OCI-LY1 (cell line): ENCODE measurements around the gene HNRNPA0.

Experiments used
- H2AFZ ChIP-seq: fragments of 200-600 bp; sonication (generic), shearing (Covaris generic); 2 replicates; pipeline ENCODE4 v1.6.0; 2014; ENCODE audit warnings: antibody characterized with exemption, mild to moderate bottlenecking, low read length
- H3F3A ChIP-seq: fragments of 200-600 bp; sonication (generic), shearing (Covaris generic); 2 replicates; pipeline ENCODE4 v1.6.0; 2014; ENCODE audit warnings: mild to moderate bottlenecking, antibody characterized with exemption, low read length, moderate library complexity; ENCODE audit not compliant: insufficient read depth
- H3K27ac ChIP-seq: fragments of 200-600 bp; sonication (generic); 2 replicates; pipeline ENCODE4 v1.5.1; 2014; ENCODE audit warnings: low read length, mixed run types, mild to moderate bottlenecking, low read depth; ENCODE audit not compliant: poor library complexity, severe bottlenecking
- H3K27me3 ChIP-seq: fragments of 200-600 bp; sonication (generic); 2 replicates; pipeline ENCODE4 v1.6.0; 2014; ENCODE audit warnings: antibody characterized with exemption, mild to moderate bottlenecking, low read length, moderate library complexity; ENCODE audit not compliant: insufficient read depth
- H3K36me3 ChIP-seq: fragments of 200-600 bp; sonication (generic); 2 replicates; pipeline ENCODE4 v1.6.1; 2014; ENCODE audit warnings: mild to moderate bottlenecking, antibody characterized with exemption, low read length, moderate library complexity, mixed read lengths; ENCODE audit not compliant: insufficient read depth
- H3K4me1 ChIP-seq: fragments of 200-600 bp; sonication (generic); 2 replicates; pipeline ENCODE4 v1.5.1; 2014; ENCODE audit warnings: mild to moderate bottlenecking, low read length, moderate library complexity; ENCODE audit not compliant: insufficient read depth, severe bottlenecking
- H3K4me2 ChIP-seq: fragments of 200-600 bp; sonication (generic), shearing (Covaris generic); 2 replicates; pipeline ENCODE4 v1.6.1; 2014; ENCODE audit warnings: low read length
- H3K4me3 ChIP-seq: fragments of 200-600 bp; sonication (generic); 2 replicates; pipeline ENCODE4 v1.5.1; 2014; ENCODE audit warnings: low read length, low read depth, mild to moderate bottlenecking, mixed read lengths; ENCODE audit not compliant: poor library complexity, severe bottlenecking
- H3K79me2 ChIP-seq: fragments of 200-600 bp; shearing (Covaris generic); 2 replicates; pipeline ENCODE4 v1.6.1; 2016; ENCODE audit warnings: mixed run types, low read length, mixed read lengths; ENCODE audit not compliant: insufficient read depth
- H3K9ac ChIP-seq: fragments of 200-600 bp; sonication (generic), shearing (Covaris generic); 2 replicates; pipeline ENCODE4 v1.6.1; 2014; ENCODE audit warnings: mild to moderate bottlenecking, low read length, mixed read lengths
- H3K9me2 ChIP-seq: fragments of 200-600 bp; sonication (generic), shearing (Covaris generic); 2 replicates; pipeline ENCODE4 v1.6.1; 2014; ENCODE audit warnings: low read depth, mild to moderate bottlenecking, low read length, mixed read lengths
- H3K9me3 ChIP-seq: fragments of 200-600 bp; shearing (Covaris generic); 2 replicates; pipeline ENCODE4 v1.6.1; 2014; ENCODE audit warnings: low read length, mixed read lengths
- H4K20me1 ChIP-seq: fragments of 200-600 bp; sonication (generic), shearing (Covaris generic); 2 replicates; pipeline ENCODE4 v1.6.0; 2016; ENCODE audit warnings: mild to moderate bottlenecking, low read length; ENCODE audit not compliant: insufficient read depth
- CTCF ChIP-seq: fragments of 200-600 bp; sonication (generic), shearing (Covaris generic); IDR thresholded peaks from 2 replicates; pipeline ENCODE4 v1.5.1; 2017; ENCODE audit warnings: mild to moderate bottlenecking, antibody characterized with exemption, low read length, moderate library complexity, mixed read lengths
- EZH2 ChIP-seq: fragments of 200-600 bp; sonication (generic), shearing (Covaris generic); IDR thresholded peaks from 2 replicates; pipeline ENCODE4 v1.8.0; 2017; ENCODE audit warnings: borderline replicate concordance, mixed run types, mild to moderate bottlenecking, antibody characterized with exemption, low read length, moderate library complexity, mixed read lengths

The HNRNPA0 gene

GRCh38 chr5:137758121-137758520 lies 4.0 kb upstream of the HNRNPA0 start:
- Histone ChIP-seq H3K79me2 (peaks cover 8% of the 10 kb centered on the region), H3K4me2 (no peak overlapping the region), H3K4me1 (peaks cover 7% of the 10 kb centered on the region), H3K36me3 (peaks cover 9% of the 10 kb centered on the region), H3K27me3 (no peaks in the 10 kb centered on the region), H3K9me2 (no peaks in the 10 kb centered on the region), H3K9ac (no peak overlapping the region), H3K27ac (no peak overlapping the region), H3K9me3 (no peaks in the 10 kb centered on the region), H3F3A (no peaks in the 10 kb centered on the region), H4K20me1 (no peaks in the 10 kb centered on the region), H2AFZ (no peak overlapping the region), H3K4me3 (no peak overlapping the region)
- TF ChIP-seq EZH2 (no peak), CTCF (no peak)

GRCh38 chr5:137757634-137758033 lies 3.5 kb upstream of the HNRNPA0 start:
- Histone ChIP-seq H2AFZ (no peak overlapping the region), H3K4me2 (no peak overlapping the region), H4K20me1 (no peaks in the 10 kb centered on the region), H3K36me3 (peaks cover 14% of the 10 kb centered on the region), H3K27me3 (no peaks in the 10 kb centered on the region), H3K9me3 (no peaks in the 10 kb centered on the region), H3F3A (no peaks in the 10 kb centered on the region), H3K4me1 (peaks cover 7% of the 10 kb centered on the region), H3K9ac (no peak overlapping the region), H3K27ac (no peak overlapping the region), H3K4me3 (no peak overlapping the region), H3K79me2 (peaks cover 13% of the 10 kb centered on the region), H3K9me2 (no peaks in the 10 kb centered on the region)
- TF ChIP-seq EZH2: no peak
- TF ChIP-seq CTCF: no peak

- Histone ChIP-seq H3K4me1 (peaks cover 30% of the 10 kb centered on the region), H3K4me3 (peak overlapping the region; percentile 100), H3K4me2 (peak overlapping the region; percentile 82), H3K36me3 (peaks cover 38% of the 10 kb centered on the region), H4K20me1 (peaks cover 5% of the 10 kb centered on the region), H3F3A (no peaks in the 10 kb centered on the region), H3K27ac (peak overlapping the region; percentile 85), H3K9ac (peak overlapping the region; percentile 100), H3K27me3 (no peaks in the 10 kb centered on the region), H3K9me2 (no peaks in the 10 kb centered on the region), H2AFZ (peak overlapping the region; percentile 18; the same call in 1 of the 2 replicates), H3K9me3 (no peaks in the 10 kb centered on the region), H3K79me2 (peaks cover 30% of the 10 kb centered on the region)
- TF ChIP-seq CTCF (no peak), EZH2 (no peak)
Observed at GRCh38 chr5:137754961-137755762, 999 bp upstream of the HNRNPA0 start.
